Pancreas (tissue), 10 donors: Measurements from ENCODE around the gene IL33. TPM values are rescaled to one million over a fixed set of nuclear protein-coding genes. Genes with fewer than 3 reads are reported as not detected.
A peak's percentile ranks its signal among the peaks of the same experiment; 100 is the strongest.

Experiments used
- ATAC-seq, 4 donors: fragments of 200-7000 bp; cut with Tn5 transposase; one replicate each; pipeline versions ENCODE4 v1.8.0 to v1.9.1; 2020; ENCODE audit warnings: mild to moderate bottlenecking in 4 of 4, moderate library complexity in 4 of 4
- DNase-seq, 6 donors: peaks; one replicate each; pipeline ENCODE4 v3.0.0-alpha.2; 2020
- FAIRE-seq: peaks from 2 replicates; lab custom pipeline; 2012; peaks lifted over from hg19 to GRCh38; lab: Jason Lieb, UNC
- H3K27ac ChIP-seq, 4 donors: fragments of 200-600 bp; sonication (generic); 1 replicate in 3 of 4; 2 replicates in 1 of 4; pipeline versions ENCODE4 v1.5.0 to v1.8.0; 2020
- H3K27me3 ChIP-seq, 4 donors: fragments of 200-600 bp; one replicate each; pipeline ENCODE4 v1.8.0; 2021
- H3K36me3 ChIP-seq, 3 donors: fragments of 200-600 bp; sonication (generic) in 1 of 3; one replicate each; pipeline versions ENCODE4 v1.5.0 to v1.8.0; 2020 to 2021
- H3K4me1 ChIP-seq, 3 donors: fragments of 200-600 bp; one replicate each; pipeline ENCODE4 v1.8.0; 2021
- H3K4me3 ChIP-seq, 4 donors: fragments of 200-600 bp; sonication (generic) in 2 of 4; one replicate each; pipeline versions ENCODE4 v1.5.0 to v1.8.0; 2020 to 2021
- H3K9me3 ChIP-seq, 4 donors: fragments of 200-600 bp; one replicate each; pipeline ENCODE4 v1.8.0; 2021
- WGBS, 2 donors: extraction: QIAGEN DNeasy Blood & Tissue Kit; methylation state at CpG; one replicate each; pipeline ENCODE4 v1.1.7; 2013; 5-methylcytosine and 5-hydroxymethylcytosine counted together
- intact Hi-C, 3 donors: fragments of 100-400 bp; cut with DNase I; formaldehyde crosslinking; loops; one replicate each; pipeline versions ENCODE4 v1.11.1 to v1.14.2; 2022
- polyA plus RNA-seq, 2 donors: library from polyadenylated mRNA; stranded (reverse); fragments of 200-250 nt; gene quantifications; one replicate each; pipeline ENCODE4 v1.2.3, GENCODE V29; 2013
- total RNA-seq, 6 donors: library from RNA; stranded (reverse); fragmentation: NEBNext Ultra II Directional in 4 of 6; extraction: Animal tissue kit (Norgen Biotek cat#: 25700) in 4 of 6; gene quantifications; one replicate each; pipeline versions ENCODE4 v1.2.1 to v1.2.4, GENCODE V29; 2021 to 2023
- TF ChIP-seq, protein P1 (sequence below), 4 donors: fragments of 200-600 bp; sonication (generic) in 3 of 4; IDR thresholded peaks; one replicate each; pipeline versions ENCODE4 v1.5.0 to v1.8.0; 2021; ENCODE audit warnings: antibody characterized with exemption in 4 of 4
- donor health status: healthy with polysubstance abuse.
- donor health status: DM: no; HTN: no; CAD: no; lungs with moderate emphysema.
- donor health status: DM: no; HTN: no; CAD: no.
- donor health status: control.
- donor health status: control.
- donor health status: Bipolar disorder and iron deficiency.
- donor health status: DM: yes; HTN: yes; CAD: no.
- donor health status: DM: no; HTN: no; CAD: no.
- donor health status: DM: no; HTN: no; CAD: no.
- donor health status: DM: yes; HTN: yes; CAD: no.

Gene IL33
- total and polyA plus RNA-seq, 8 donors: 1.7 to 5.7 (median 3.9) TPM

DNA sequence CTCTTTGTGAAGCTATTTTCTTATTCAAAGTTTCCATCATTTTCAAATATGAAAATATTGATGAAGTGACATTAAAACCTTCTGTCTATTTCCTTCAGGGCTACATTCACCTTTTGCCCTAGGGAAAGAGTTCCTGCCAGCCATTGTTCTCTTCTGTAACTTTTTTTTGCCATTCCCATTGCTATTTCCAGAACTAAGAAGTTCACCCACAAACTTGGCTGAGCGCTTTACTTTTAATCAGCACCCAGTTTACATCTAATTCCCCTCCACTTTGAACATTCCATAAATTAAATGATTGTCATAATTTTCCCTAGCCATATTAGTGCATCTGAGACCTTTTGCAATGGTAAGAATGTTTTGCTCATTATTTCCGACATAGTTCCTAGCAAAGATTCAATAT, 4.4 kb downstream of the IL33 start:
- Histone ChIP-seq H3K9me3 (no peaks in the 10 kb centered on the region), H3K4me1 (peaks cover 6 to 16% (median 7%) of the 10 kb centered on the region in 3 donors), H3K36me3 (no peaks in the 10 kb centered on the region), H3K27me3 (no peaks in the 10 kb centered on the region), H3K27ac (no peak overlapping the region), H3K4me3 (no peak overlapping the region)
- intact Hi-C loops: no loop called here
- TF ChIP-seq, protein P1, sequence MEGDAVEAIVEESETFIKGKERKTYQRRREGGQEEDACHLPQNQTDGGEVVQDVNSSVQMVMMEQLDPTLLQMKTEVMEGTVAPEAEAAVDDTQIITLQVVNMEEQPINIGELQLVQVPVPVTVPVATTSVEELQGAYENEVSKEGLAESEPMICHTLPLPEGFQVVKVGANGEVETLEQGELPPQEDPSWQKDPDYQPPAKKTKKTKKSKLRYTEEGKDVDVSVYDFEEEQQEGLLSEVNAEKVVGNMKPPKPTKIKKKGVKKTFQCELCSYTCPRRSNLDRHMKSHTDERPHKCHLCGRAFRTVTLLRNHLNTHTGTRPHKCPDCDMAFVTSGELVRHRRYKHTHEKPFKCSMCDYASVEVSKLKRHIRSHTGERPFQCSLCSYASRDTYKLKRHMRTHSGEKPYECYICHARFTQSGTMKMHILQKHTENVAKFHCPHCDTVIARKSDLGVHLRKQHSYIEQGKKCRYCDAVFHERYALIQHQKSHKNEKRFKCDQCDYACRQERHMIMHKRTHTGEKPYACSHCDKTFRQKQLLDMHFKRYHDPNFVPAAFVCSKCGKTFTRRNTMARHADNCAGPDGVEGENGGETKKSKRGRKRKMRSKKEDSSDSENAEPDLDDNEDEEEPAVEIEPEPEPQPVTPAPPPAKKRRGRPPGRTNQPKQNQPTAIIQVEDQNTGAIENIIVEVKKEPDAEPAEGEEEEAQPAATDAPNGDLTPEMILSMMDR (IDR thresholded peaks at IDR 0.05): no peak
- ATAC-seq (no peak), DNase-seq (no peak), FAIRE-seq (no peak)
- WGBS, 2 donors: 87 to 91% methylated on average over 2 of the region's 2 CpGs

DNA sequence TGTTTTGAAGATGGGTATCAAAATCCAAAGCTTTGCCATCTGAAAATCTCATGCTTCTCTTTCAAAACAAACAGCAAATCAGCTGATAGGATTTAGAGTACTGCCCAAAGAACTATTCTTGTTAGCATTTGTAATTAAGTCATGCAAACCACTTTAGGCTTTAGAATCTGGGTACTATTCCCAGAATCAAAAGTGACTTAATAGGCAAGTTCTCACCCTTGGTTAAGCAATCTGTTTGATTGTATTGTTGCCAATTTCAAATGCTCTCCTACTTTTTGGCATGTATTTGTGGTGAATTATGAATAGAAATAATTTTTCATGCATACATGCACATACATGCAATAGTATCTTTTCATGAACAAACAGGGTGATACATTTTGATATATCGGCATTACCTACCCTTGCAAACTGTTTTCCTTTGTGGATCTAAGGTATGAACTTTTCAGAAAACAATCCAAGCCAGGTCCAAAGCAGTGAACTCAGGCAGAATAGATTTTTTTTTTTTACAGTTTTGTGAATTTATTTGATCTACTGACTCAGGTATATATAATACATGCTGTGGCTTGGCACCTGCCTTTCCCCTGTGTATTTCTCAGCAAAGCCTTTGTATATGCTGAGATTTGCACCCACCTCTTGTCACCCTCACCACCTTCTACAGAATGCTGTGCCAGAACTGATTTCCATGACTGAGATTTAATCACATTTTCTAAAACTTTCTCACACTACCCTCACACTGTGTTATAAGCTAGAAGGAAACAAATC, 9.0 kb downstream of the IL33 start:
- intact Hi-C loops: no loop called here
- WGBS, 2 donors: 81 to 90% methylated on average over 1 of the region's 1 CpG
- DNase-seq (no peak), FAIRE-seq (no peak), ATAC-seq (peak in 1 of 4 donors; percentile 49)
- no peak overlapping the region for H3K4me3 ChIP-seq
- no peaks in the 10 kb centered on the region for H3K9me3 ChIP-seq
- H3K27ac ChIP-seq: no peak overlapping the region
- H3K36me3 ChIP-seq: no peaks in the 10 kb centered on the region
- TF ChIP-seq, protein P1 (IDR thresholded peaks at IDR 0.05): no peak
- H3K27me3 ChIP-seq: no peaks in the 10 kb centered on the region
- peaks cover 15 to 30% (median 21%) of the 10 kb centered on the region in 3 donors for H3K4me1 ChIP-seq

DNA sequence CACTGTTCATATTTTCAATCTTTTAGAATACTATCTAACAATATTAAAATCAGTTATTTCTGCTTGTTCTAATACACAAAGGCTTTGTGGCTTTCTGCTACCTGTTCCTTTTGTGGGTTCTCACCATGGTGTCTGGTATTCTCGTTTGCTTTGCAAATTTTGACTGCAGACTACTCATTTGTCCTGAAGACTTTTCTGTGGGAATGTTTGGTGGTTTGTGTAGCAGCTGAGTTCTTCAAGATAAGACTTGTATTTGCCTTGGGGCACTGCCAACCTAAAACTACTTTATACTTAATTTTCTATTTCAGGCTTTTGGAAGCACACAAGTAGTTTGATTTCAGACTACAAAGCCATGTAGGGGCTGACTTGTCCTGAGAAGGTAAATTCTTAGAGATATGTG, 11.1 kb downstream of the IL33 start:
- FAIRE-seq: peak; percentile 5
- H3K36me3 ChIP-seq: no peaks in the 10 kb centered on the region
- TF ChIP-seq, protein P1 (IDR thresholded peaks at IDR 0.05): no peak
- peak; percentile 49 to 80 (median 68) for ATAC-seq
- intact Hi-C loops: no loop called here
- DNase-seq: peak in 3 of 6 donors; percentile 15 to 42 (median 32)
- H3K27me3 ChIP-seq: no peaks in the 10 kb centered on the region
- H3K9me3 ChIP-seq: no peaks in the 10 kb centered on the region
- 3 to 12% methylated on average over 1 of the region's 1 CpG for WGBS, 2 donors
- H3K27ac ChIP-seq: peak overlapping the region in 1 of 4 donors; percentile 37
- no peak overlapping the region for H3K4me3 ChIP-seq
- peaks cover 21 to 33% (median 27%) of the 10 kb centered on the region in 3 donors for H3K4me1 ChIP-seq

DNA sequence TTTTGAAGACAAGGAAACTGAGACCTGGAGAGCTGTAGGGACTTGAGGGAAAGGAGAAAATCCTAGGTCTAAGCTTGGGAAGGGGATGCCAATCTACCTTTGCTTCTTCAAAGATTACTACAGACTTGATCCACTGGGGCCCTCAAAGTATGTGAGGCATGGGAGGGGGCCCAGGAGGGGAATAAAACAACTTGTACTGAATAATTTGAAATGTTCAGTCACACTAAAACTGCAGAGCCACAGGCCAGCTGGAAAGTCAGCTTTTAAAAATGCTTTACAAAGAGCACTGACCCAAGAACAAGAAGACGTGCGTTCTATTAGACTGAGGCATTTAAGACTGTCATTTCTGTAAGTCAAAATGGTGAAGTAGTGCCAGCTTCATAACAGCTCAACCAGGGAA, 13.6 kb downstream of the IL33 start:
- Histone ChIP-seq H3K4me3 (no peak overlapping the region), H3K9me3 (no peaks in the 10 kb centered on the region), H3K27me3 (no peaks in the 10 kb centered on the region), H3K36me3 (no peaks in the 10 kb centered on the region), H3K27ac (peak overlapping the region in 1 of 4 donors; percentile 24), H3K4me1 (peaks cover 20 to 30% (median 21%) of the 10 kb centered on the region in 3 donors)
- ATAC-seq (peak in 1 of 4 donors; percentile 12), DNase-seq (no peak), FAIRE-seq (no peak)
- WGBS, 2 donors: 75 to 79% methylated on average over 2 of the region's 2 CpGs
- intact Hi-C loops: no loop called here
- TF ChIP-seq, protein P1 (IDR thresholded peaks at IDR 0.05): no peak

DNA sequence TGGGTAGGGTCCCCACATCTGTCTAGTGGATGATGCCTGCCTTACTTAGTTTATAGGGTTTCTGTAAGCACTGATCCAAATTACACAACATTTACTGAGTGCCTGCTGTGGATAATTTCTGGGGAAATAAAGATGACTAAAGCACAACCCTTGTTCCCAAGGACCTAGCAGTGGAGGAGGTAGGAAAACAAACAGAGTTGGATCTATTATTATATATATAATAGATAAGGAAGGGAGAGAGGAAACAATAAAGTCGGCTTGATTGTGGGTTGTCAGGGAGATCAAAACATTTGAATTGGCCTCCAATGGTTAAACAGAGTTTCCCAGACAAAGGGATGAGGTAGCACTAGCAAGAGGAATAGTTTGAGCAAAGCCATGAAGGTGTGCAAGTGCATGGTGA, 14.0 kb downstream of the IL33 start:
- Histone ChIP-seq H3K27me3 (no peaks in the 10 kb centered on the region), H3K9me3 (no peaks in the 10 kb centered on the region), H3K27ac (peak overlapping the region in 1 of 4 donors; percentile 24), H3K4me1 (peaks cover 20 to 26% (median 21%) of the 10 kb centered on the region in 3 donors), H3K4me3 (no peak overlapping the region), H3K36me3 (no peaks in the 10 kb centered on the region)
- no peak for FAIRE-seq
- peak in 1 of 6 donors; percentile 16 for DNase-seq
- 3 to 6% methylated on average over 1 of the region's 1 CpG for WGBS, 2 donors
- intact Hi-C loops: no loop called here
- peak; percentile 55 to 81 (median 72) for ATAC-seq
- TF ChIP-seq, protein P1 (IDR thresholded peaks at IDR 0.05): no peak
